A549 (cell line): ENCODE measurements around the gene CR1.

Source experiments
- BHLHE40 ChIP-seq: IDR thresholded peaks from 2 replicates; pipeline ENCODE4 v1.6.1; 2012; ENCODE audit warnings: low read depth, low read length, inconsistent platforms
- CHD2 ChIP-seq: fragments of 150-350 bp; IDR thresholded peaks from 2 replicates; pipeline ENCODE4 v1.6.1; 2014; ENCODE audit warnings: low read length; ENCODE audit not compliant: partially characterized antibody
- EHMT2 ChIP-seq: fragments of 200-600 bp; sonication (generic); IDR thresholded peaks from 2 replicates; pipeline ENCODE4 v1.6.1; 2016; ENCODE audit warnings: antibody characterized with exemption, low read depth, mild to moderate bottlenecking, moderate library complexity
- GATA3 ChIP-seq: IDR thresholded peaks from 2 replicates; pipeline ENCODE4 v1.6.1; 2012; ENCODE audit warnings: borderline replicate concordance
- KDM1A ChIP-seq: fragments of 200-600 bp; sonication (generic); IDR thresholded peaks from 2 replicates; pipeline ENCODE4 v1.6.1; 2016; ENCODE audit warnings: low read depth, mild to moderate bottlenecking
- MYC ChIP-seq: IDR thresholded peaks from 2 replicates; pipeline ENCODE4 v1.6.1; 2012; ENCODE audit warnings: mild to moderate bottlenecking, inconsistent platforms, low read length, improper control_type of control experiment, borderline replicate concordance
- POLR2A ChIP-seq: IDR thresholded peaks from 2 replicates; pipeline ENCODE4 v1.6.1; 2012; ENCODE audit warnings: mild to moderate bottlenecking, low read length
- POLR2AphosphoS2 ChIP-seq: conservative IDR thresholded peaks from 2 replicates; pipeline ENCODE4 v1.6.1; 2012; ENCODE audit warnings: low read length, improper control_type of control experiment, inconsistent platforms
- RAD21 ChIP-seq, 2 experiments: fragments of >200 bp in 1 of 2; sonication (Bioruptor Twin) in 1 of 2; formaldehyde crosslinking in 1 of 2; IDR thresholded peaks in 1 of 2; conservative IDR thresholded peaks in 1 of 2; 2 replicates in 1 of 2; 3 replicates in 1 of 2; pipeline ENCODE4 v1.6.1; 2012 to 2018; ENCODE audit warnings: inconsistent platforms in 1 of 2
- RFX5 ChIP-seq: fragments of 450-650 bp; IDR thresholded peaks from 2 replicates; pipeline ENCODE4 v1.7.1; 2014; ENCODE audit warnings: antibody characterized with exemption, mild to moderate bottlenecking, moderate library complexity
- RNF2 ChIP-seq: fragments of 200-600 bp; sonication (generic); IDR thresholded peaks from 2 replicates; pipeline ENCODE4 v1.6.1; 2016; ENCODE audit warnings: low read depth, mild to moderate bottlenecking, antibody characterized with exemption, moderate library complexity, borderline replicate concordance
- TF ChIP-seq, protein P1 (sequence below): IDR thresholded peaks from 2 replicates; pipeline ENCODE4 v1.6.1; 2012
- TF ChIP-seq, protein P2 (sequence below): fragments of >200 bp; sonication (Bioruptor Twin); formaldehyde crosslinking; IDR thresholded peaks from 3 replicates; pipeline ENCODE4 v1.5.1; 2016
- TF ChIP-seq, protein P3 (sequence below): fragments of 200-600 bp; sonication (generic); IDR thresholded peaks from 2 replicates; pipeline ENCODE4 v1.6.1; 2016; ENCODE audit warnings: antibody characterized with exemption, mild to moderate bottlenecking, moderate library complexity

DNA sequence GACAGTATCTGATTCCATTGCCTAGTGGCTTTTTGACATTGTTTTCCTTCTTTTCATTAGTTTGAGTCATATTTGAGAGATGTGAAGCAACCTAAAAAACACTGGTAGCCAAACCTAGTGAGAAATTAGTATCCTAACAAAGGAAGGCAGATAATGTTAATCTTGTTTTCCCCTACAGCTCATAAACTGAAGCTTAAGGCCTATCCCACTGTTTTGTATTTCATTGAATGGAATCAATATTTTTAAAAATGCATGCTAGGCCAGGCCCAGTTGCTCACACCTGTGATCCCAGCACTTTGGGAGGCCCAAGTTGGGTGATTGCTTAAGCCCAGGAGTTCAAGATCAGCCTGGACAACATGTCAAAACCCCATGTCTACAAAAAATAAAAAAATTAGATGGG is 150.2 kb downstream of the CR1 start:
- TF ChIP-seq POLR2A = no peak
- no peak for TF ChIP-seq EHMT2
- no peak for TF ChIP-seq RAD21 (conservative IDR thresholded peaks at IDR 0.05 in 1 of 2, IDR thresholded peaks at IDR 0.05 in 1 of 2)
- TF ChIP-seq CHD2 = no peak
- TF ChIP-seq GATA3 = no peak
- TF ChIP-seq, protein P1, sequence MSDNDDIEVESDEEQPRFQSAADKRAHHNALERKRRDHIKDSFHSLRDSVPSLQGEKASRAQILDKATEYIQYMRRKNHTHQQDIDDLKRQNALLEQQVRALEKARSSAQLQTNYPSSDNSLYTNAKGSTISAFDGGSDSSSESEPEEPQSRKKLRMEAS = no peak
- no peak for TF ChIP-seq RFX5
- TF ChIP-seq, protein P2, sequence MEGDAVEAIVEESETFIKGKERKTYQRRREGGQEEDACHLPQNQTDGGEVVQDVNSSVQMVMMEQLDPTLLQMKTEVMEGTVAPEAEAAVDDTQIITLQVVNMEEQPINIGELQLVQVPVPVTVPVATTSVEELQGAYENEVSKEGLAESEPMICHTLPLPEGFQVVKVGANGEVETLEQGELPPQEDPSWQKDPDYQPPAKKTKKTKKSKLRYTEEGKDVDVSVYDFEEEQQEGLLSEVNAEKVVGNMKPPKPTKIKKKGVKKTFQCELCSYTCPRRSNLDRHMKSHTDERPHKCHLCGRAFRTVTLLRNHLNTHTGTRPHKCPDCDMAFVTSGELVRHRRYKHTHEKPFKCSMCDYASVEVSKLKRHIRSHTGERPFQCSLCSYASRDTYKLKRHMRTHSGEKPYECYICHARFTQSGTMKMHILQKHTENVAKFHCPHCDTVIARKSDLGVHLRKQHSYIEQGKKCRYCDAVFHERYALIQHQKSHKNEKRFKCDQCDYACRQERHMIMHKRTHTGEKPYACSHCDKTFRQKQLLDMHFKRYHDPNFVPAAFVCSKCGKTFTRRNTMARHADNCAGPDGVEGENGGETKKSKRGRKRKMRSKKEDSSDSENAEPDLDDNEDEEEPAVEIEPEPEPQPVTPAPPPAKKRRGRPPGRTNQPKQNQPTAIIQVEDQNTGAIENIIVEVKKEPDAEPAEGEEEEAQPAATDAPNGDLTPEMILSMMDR = no peak
- TF ChIP-seq, protein P3, sequence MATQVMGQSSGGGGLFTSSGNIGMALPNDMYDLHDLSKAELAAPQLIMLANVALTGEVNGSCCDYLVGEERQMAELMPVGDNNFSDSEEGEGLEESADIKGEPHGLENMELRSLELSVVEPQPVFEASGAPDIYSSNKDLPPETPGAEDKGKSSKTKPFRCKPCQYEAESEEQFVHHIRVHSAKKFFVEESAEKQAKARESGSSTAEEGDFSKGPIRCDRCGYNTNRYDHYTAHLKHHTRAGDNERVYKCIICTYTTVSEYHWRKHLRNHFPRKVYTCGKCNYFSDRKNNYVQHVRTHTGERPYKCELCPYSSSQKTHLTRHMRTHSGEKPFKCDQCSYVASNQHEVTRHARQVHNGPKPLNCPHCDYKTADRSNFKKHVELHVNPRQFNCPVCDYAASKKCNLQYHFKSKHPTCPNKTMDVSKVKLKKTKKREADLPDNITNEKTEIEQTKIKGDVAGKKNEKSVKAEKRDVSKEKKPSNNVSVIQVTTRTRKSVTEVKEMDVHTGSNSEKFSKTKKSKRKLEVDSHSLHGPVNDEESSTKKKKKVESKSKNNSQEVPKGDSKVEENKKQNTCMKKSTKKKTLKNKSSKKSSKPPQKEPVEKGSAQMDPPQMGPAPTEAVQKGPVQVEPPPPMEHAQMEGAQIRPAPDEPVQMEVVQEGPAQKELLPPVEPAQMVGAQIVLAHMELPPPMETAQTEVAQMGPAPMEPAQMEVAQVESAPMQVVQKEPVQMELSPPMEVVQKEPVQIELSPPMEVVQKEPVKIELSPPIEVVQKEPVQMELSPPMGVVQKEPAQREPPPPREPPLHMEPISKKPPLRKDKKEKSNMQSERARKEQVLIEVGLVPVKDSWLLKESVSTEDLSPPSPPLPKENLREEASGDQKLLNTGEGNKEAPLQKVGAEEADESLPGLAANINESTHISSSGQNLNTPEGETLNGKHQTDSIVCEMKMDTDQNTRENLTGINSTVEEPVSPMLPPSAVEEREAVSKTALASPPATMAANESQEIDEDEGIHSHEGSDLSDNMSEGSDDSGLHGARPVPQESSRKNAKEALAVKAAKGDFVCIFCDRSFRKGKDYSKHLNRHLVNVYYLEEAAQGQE = no peak
- TF ChIP-seq RNF2 = no peak
- TF ChIP-seq KDM1A = no peak
- TF ChIP-seq MYC = no peak
- no peak for TF ChIP-seq POLR2AphosphoS2
- TF ChIP-seq BHLHE40 = no peak
